ENCODE results near the gene LRRN4CL.

The LRRN4CL gene

GRCh38 chr11:62716816-62717215, 27.5 kb upstream of the LRRN4CL start:
- H3K4me1 Mint-ChIP-seq, result peaks cover 44% of the 10 kb centered on the region
- no peak overlapping the region for H3K27ac Mint-ChIP-seq
- no peaks in the 10 kb centered on the region for H3K9me3 Mint-ChIP-seq
- no peaks in the 10 kb centered on the region for H3K27me3 Mint-ChIP-seq
- H3K36me3 Mint-ChIP-seq (ENCODE audit: low read depth), result peaks cover 79% of the 10 kb centered on the region
- no peak overlapping the region for H3K4me3 Mint-ChIP-seq
- no peak for ATAC-seq
- no peak for DNase-seq

DNA sequence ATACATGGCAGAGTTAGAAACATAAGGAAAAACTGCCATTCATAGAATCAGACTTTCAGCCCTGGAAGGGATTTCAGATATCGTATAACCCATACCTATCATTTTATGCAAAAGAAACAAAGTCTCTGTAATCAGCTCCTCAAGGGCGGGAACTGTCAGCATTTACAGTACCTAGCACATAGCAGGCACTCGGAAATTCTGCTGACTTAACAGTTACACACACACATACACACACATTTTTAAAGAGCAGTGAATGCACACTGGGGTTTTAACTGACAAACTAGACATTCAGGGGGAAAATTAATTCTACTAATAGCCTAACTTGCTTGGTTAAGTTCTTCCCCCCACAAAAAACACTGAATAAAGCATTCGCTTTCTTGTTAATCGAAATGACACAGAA, 26.9 kb upstream of the LRRN4CL start:
- no peak overlapping the region for H3K4me3 Mint-ChIP-seq
- peaks cover 41% of the 10 kb centered on the region for H3K4me1 Mint-ChIP-seq
- no peaks in the 10 kb centered on the region for H3K27me3 Mint-ChIP-seq
- H3K27ac Mint-ChIP-seq, result peak overlapping the region; percentile 7
- ATAC-seq, result no peak
- no peaks in the 10 kb centered on the region for H3K9me3 Mint-ChIP-seq
- DNase-seq, result no peak
- peaks cover 76% of the 10 kb centered on the region for H3K36me3 Mint-ChIP-seq (ENCODE audit: low read depth)

- no peaks in the 10 kb centered on the region for H3K9me3 Mint-ChIP-seq
- no peaks in the 10 kb centered on the region for H3K27me3 Mint-ChIP-seq
- H3K4me1 Mint-ChIP-seq, result peaks cover 42% of the 10 kb centered on the region
- H3K27ac Mint-ChIP-seq, result peak overlapping the region; percentile 37
- DNase-seq (no peak), ATAC-seq (no peak)
- H3K36me3 Mint-ChIP-seq (ENCODE audit: low read depth), result peaks cover 75% of the 10 kb centered on the region
- no peak overlapping the region for H3K4me3 Mint-ChIP-seq
Measured at GRCh38 chr11:62715150-62716130, 26.1 kb upstream of the LRRN4CL start.

DNA sequence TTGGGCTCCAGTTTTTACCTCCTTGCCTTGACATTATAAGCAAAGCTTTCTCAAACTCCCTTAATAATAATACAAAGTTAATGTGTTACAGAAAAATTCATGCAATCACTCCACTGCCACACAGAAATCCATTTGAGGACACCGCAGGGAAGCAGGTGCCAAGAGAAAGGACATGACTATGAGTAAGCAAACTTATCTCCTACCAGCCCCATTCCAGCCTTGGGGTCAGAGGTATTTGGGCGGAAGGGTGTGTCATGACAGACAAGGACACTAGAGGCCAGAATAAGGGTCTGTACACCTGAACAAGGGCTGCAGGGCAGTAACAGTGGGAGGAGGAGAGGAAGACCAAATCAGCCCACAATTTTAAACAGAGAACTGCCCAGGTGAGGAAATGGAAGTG, 24.0 kb upstream of the LRRN4CL start:
- Mint-ChIP-seq H3K4me3 (no peak overlapping the region), H3K27me3 (no peaks in the 10 kb centered on the region), H3K27ac (peak overlapping the region; percentile 68), H3K4me1 (peaks cover 54% of the 10 kb centered on the region), H3K36me3 (ENCODE audit: low read depth) (peaks cover 69% of the 10 kb centered on the region), H3K9me3 (no peaks in the 10 kb centered on the region)
- no peak for DNase-seq
- ATAC-seq, result no peak

GRCh38 chr11:62712861-62713260, 23.5 kb upstream of the LRRN4CL start:
- DNase-seq (no peak), ATAC-seq (no peak)
- Mint-ChIP-seq H3K4me1 (peaks cover 55% of the 10 kb centered on the region), H3K4me3 (no peak overlapping the region), H3K36me3 (ENCODE audit: low read depth) (peaks cover 65% of the 10 kb centered on the region), H3K9me3 (no peaks in the 10 kb centered on the region), H3K27me3 (no peaks in the 10 kb centered on the region), H3K27ac (peak overlapping the region; percentile 68)

DNA sequence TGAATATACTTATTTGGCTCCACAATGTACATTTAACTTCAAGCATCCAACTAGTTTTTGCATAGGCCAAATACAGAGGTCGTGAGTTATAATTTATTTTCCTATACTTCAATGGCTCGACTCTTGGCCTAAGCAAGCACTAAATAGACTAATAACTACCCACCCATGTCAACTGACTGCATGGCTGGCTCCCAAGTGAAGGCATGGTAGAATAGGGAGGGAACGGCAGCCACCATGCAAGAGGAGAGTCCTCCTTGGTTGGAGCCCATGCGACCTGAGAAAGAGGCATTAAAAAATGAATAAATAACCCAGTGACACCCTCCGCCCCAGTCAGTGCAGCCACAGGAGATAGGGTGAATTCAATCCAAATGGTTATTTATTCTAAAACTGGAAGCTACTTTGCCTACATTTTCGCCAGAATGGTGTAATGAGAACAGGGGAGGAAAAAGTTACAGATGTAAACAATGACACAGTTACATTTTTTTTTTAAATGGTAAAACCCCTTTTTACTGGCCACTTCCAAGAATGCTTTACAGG, 23.0 kb upstream of the LRRN4CL start:
- H3K4me1 Mint-ChIP-seq, result peaks cover 60% of the 10 kb centered on the region
- ATAC-seq (no peak), DNase-seq (no peak)
- peak overlapping the region; percentile 68 for H3K27ac Mint-ChIP-seq
- no peak overlapping the region for H3K4me3 Mint-ChIP-seq
- no peaks in the 10 kb centered on the region for H3K27me3 Mint-ChIP-seq
- peaks cover 63% of the 10 kb centered on the region for H3K36me3 Mint-ChIP-seq (ENCODE audit: low read depth)
- H3K9me3 Mint-ChIP-seq, result no peaks in the 10 kb centered on the region

GRCh38 chr11:62710001-62710345, 20.6 kb upstream of the LRRN4CL start:
- peak; percentile 33 for DNase-seq
- no peak for ATAC-seq
- no peaks in the 10 kb centered on the region for H3K27me3 Mint-ChIP-seq
- peaks cover 81% of the 10 kb centered on the region for H3K4me1 Mint-ChIP-seq
- H3K27ac Mint-ChIP-seq, result peak overlapping the region; percentile 95
- H3K4me3 Mint-ChIP-seq, result peak overlapping the region; percentile 90
- no peaks in the 10 kb centered on the region for H3K9me3 Mint-ChIP-seq
- peaks cover 49% of the 10 kb centered on the region for H3K36me3 Mint-ChIP-seq (ENCODE audit: low read depth)

DNA sequence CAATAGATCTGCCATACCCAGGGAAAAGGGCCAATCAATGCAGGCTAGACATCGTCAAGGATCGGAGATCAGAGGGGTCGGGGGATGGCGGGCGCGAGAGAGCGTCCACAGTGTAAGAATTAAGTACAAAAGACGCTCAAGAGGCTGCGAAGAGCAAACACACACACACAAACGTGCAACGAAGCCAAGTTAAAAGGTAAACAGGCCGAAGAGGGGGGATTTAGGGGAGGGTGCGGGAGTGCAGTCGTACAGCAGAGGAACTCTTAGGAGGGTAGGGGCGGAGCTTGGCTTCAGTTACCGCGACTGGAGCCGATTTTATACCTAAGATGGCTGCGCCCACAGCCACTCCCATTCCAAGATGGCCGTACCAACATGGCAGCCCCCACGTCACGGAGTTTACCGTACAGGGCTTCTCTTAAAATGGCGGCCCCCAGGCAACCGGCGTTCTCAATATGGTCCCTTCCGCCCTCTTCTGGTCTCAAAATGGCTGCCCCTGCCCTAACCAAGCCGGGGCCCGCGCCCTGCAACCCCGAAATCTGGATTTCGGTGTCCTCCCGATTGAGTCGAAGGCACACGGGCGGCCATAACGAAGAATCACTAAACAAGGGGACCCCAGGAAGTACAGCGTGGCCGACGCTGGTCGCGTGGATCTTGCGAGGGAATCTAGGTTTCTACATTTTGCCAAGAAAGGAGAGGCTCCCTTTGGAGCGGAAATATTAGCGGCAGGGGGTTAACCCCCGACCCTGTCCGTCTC, 20.1 kb upstream of the LRRN4CL start:
- Mint-ChIP-seq H3K4me3 (peak overlapping the region; percentile 90), H3K27ac (peak overlapping the region; percentile 95), H3K36me3 (ENCODE audit: low read depth) (peaks cover 48% of the 10 kb centered on the region), H3K27me3 (no peaks in the 10 kb centered on the region), H3K9me3 (no peaks in the 10 kb centered on the region), H3K4me1 (peaks cover 77% of the 10 kb centered on the region)
- ATAC-seq, result peak; percentile 76
- peak; percentile 93 for DNase-seq

- H3K4me1 Mint-ChIP-seq, result peaks cover 72% of the 10 kb centered on the region
- ATAC-seq (peak; percentile 35), DNase-seq (peak; percentile 52)
- H3K9me3 Mint-ChIP-seq, result no peaks in the 10 kb centered on the region
- H3K4me3 Mint-ChIP-seq, result peak overlapping the region; percentile 90
- peaks cover 44% of the 10 kb centered on the region for H3K36me3 Mint-ChIP-seq (ENCODE audit: low read depth)
- peak overlapping the region; percentile 95 for H3K27ac Mint-ChIP-seq
- no peaks in the 10 kb centered on the region for H3K27me3 Mint-ChIP-seq
Measured at GRCh38 chr11:62708793-62709192, 19.5 kb upstream of the LRRN4CL start.

DNA sequence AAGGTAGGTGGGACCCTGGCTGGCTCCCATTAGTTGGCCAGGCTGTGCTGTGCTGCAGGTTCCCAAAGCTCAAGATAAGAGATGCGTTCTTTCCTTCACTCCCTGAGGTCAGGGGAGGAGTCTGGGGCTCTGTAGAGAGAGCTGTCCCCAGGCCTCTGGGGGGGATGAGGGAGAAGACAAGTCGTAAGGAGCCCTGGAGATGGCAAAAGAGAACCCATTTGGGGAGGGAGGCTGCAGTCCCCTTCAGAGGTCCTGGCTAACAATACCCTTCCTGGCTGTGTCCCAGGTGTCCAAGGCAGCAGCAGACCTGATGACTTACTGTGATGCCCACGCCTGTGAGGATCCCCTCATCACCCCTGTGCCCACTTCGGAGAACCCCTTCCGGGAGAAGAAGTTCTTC, 19.1 kb upstream of the LRRN4CL start:
- Mint-ChIP-seq H3K9me3 (no peaks in the 10 kb centered on the region), H3K27ac (peak overlapping the region; percentile 95), H3K36me3 (ENCODE audit: low read depth) (peaks cover 41% of the 10 kb centered on the region), H3K27me3 (no peaks in the 10 kb centered on the region), H3K4me1 (peaks cover 68% of the 10 kb centered on the region), H3K4me3 (peak overlapping the region; percentile 90)
- no peak for DNase-seq
- no peak for ATAC-seq

DNA sequence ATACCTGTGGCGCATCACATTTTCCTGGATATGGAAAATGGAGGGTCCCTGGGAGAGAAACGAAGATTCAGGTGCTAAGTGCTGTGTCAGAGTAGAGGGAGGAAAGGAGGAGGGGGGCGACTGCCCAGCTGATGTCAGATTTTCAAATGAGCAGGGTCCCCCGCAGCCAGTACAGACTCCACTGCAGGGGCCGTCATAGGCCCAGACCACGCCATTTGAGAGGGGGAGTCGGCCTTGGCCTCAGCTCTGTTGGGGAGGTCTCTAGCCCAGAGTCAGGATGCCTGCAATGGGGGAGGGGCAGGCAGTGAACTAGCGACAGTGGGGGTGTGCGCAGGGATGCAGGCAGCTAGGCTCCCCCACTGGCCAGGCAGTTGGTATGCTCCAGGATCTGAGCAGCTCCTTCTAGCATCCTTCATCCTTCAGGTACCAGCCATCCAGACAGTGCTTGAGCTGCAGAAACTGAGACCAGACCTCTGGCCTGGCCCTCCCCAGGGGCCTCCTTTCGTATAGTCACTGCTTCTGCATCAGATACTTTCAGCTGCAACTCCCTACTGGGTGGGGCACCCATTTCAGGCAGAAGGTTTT, 18.0 kb upstream of the LRRN4CL start, which contains the start of the genes BSCL2 and GNG3:
BSCL2 (minus strand) TSS at position 148 of the 585 bp plus-strand sequence. CDS start 229 bp downstream, outside the sequence.
GNG3 (plus strand) TSS at position 400 of the 585 bp plus-strand sequence. CDS start 620 bp downstream, outside the sequence.
- peak within 1 kb of the TSS; percentile 90 for H3K4me3 Mint-ChIP-seq
- no peaks in the 10 kb centered on the region for H3K9me3 Mint-ChIP-seq
- H3K27ac Mint-ChIP-seq, result peak within 1 kb of the TSS; percentile 95
- ATAC-seq (no peak), DNase-seq (no peak)
- peaks cover 58% of the 10 kb centered on the region for H3K4me1 Mint-ChIP-seq
- H3K36me3 Mint-ChIP-seq (ENCODE audit: low read depth), result peaks cover 36% of the 10 kb centered on the region
- H3K27me3 Mint-ChIP-seq, result no peaks in the 10 kb centered on the region

DNA sequence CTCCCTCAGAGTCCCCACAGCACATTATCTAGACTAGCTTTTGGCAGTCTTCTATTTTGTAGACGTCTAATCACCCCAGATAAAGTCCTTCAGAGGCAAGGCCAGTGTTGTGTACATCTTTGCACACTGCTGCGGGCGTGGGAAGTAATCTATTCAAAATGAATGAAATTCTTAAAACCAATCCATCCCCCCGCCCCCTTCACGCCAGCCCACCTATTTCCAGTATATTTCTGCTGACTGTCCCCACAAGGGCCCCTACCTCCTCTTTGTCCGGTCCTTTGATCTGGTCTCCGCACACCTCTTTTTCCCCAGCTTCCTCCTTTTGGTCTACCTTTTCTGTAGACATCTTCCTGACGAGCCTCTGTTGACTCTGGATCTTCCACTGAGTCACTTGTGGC, 17.5 kb upstream of the LRRN4CL start:
- H3K27me3 Mint-ChIP-seq, result no peaks in the 10 kb centered on the region
- peaks cover 35% of the 10 kb centered on the region for H3K36me3 Mint-ChIP-seq (ENCODE audit: low read depth)
- ATAC-seq (no peak), DNase-seq (no peak)
- H3K9me3 Mint-ChIP-seq, result no peaks in the 10 kb centered on the region
- H3K27ac Mint-ChIP-seq, result peak overlapping the region; percentile 74
- peaks cover 54% of the 10 kb centered on the region for H3K4me1 Mint-ChIP-seq
- peak overlapping the region; percentile 85 for H3K4me3 Mint-ChIP-seq

DNA sequence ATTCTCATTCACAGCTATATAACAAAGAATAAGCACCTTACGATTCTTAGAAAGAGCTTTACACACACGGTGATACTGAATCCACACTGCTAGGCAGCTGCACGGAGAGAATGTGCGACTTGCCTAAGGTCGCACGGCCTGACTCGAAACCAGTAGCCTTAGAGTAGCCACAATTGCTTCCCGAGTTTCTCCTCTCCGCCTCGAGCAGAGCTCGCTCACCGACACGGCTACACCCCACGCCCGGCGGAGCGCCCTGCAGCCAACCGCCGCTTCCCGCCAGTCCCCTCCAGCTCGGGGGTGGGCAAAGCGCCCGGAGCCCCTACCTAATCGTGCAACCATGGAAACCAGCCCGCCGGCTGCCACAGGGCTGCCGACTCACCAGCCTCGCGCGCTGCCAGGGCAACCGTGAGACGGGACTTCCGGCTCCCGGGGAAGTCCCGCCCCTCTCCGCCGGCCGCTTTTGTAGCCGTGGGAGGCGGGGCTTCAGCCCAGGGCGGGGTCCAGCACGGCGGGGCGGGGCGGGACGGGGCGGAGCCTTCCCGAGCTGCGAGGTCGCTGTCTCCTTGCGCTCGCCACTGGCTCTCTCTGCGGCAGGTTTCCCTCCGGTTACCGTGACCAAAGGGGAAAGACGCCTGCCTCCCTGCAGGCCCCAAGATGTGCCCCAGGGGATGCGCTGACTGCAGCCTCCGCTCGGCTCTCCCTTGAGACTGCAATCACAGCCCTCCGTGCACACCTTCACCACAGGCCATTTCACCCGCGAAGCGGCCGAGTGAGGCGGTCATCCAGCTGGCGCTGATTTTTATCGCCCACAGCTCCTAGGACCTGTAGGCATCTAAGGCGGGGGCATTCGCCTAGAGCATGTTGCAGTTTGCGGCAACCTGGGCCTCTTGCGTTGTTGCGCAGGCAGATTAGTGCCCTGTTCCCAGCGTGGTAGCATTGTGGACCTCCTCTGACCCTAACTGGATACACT, 16.8 kb upstream of the LRRN4CL start:
- peak overlapping the region; percentile 74 for H3K27ac Mint-ChIP-seq
- no peaks in the 10 kb centered on the region for H3K9me3 Mint-ChIP-seq
- H3K4me3 Mint-ChIP-seq, result peak overlapping the region; percentile 85
- H3K27me3 Mint-ChIP-seq, result no peaks in the 10 kb centered on the region
- peaks cover 33% of the 10 kb centered on the region for H3K36me3 Mint-ChIP-seq (ENCODE audit: low read depth)
- ATAC-seq (peak; percentile 77), DNase-seq (peak; percentile 96)
- H3K4me1 Mint-ChIP-seq, result peaks cover 54% of the 10 kb centered on the region
